Epithelial cell of proximal tubule (primary cell): ENCODE data around the gene TMEM269. TPM values are rescaled to one million over a fixed set of nuclear protein-coding genes. Genes with fewer than 3 reads are reported as not detected.
A peak's percentile ranks its signal among the peaks of the same experiment; 100 is the strongest.

Source experiments
- DNase-seq: peaks from one replicate; pipeline ENCODE4 v3.0.0-alpha.2; 2011; ENCODE audit warnings: low read depth
- H3K4me3 ChIP-seq: 2 replicates; pipeline ENCODE4 v1.5.1; 2011; ENCODE audit warnings: low read depth, mild to moderate bottlenecking, low read length
- total RNA-seq: library from RNA; depleted of rRNA; stranded (reverse); fragments of >200 nt; gene quantifications from 2 replicates; pipeline ENCODE4 v1.2.3, GENCODE V29; 2015
- TF ChIP-seq, protein P1 (sequence below): conservative IDR thresholded peaks from 2 replicates; pipeline ENCODE4 v1.5.1; 2012; ENCODE audit warnings: low read depth, mild to moderate bottlenecking, low read length

TMEM269 gene
- total RNA-seq, 1 donor from 2014 or later: not detected

DNA sequence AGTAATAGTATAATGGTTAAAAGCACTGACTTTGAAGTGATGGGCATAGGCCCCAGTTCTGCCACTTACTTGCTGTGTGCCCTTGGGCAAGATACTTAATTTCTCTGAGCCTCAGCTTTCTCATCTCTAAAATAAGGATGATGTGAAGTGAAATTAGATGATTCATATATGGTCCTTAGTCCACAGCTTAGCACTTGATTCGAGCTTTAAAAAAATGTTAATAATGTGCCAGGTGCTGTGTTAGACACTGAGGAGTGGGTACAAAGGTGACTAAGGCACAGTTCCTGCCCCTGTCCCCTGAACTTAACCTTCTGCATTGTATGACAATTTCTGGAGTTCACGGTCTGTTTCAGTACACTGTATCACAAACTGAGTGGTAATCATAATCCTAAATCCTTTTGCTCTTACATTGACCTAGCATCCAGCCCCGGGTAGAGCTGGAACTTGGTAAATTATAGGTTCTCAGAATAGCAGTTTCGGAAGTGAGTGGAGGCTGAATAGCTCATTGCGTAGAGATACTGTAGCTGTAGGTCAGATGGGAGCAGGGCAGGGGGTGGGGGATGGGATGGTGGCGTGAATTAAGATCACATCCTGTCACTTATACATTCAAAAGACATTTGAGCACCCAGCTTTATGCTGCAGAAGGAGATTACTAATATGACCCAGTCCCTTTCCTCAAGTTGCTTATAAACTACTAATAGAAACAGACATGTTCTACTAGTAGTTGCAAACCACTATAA lies 63.1 kb downstream of the TMEM269 start:
- H3K4me3 ChIP-seq: peak overlapping the region; percentile 93

GRCh38 chr1:42848823-42849537 lies 64.2 kb downstream of the TMEM269 start:
- no peak overlapping the region for H3K4me3 ChIP-seq
- no peak for DNase-seq
- TF ChIP-seq, protein P1, sequence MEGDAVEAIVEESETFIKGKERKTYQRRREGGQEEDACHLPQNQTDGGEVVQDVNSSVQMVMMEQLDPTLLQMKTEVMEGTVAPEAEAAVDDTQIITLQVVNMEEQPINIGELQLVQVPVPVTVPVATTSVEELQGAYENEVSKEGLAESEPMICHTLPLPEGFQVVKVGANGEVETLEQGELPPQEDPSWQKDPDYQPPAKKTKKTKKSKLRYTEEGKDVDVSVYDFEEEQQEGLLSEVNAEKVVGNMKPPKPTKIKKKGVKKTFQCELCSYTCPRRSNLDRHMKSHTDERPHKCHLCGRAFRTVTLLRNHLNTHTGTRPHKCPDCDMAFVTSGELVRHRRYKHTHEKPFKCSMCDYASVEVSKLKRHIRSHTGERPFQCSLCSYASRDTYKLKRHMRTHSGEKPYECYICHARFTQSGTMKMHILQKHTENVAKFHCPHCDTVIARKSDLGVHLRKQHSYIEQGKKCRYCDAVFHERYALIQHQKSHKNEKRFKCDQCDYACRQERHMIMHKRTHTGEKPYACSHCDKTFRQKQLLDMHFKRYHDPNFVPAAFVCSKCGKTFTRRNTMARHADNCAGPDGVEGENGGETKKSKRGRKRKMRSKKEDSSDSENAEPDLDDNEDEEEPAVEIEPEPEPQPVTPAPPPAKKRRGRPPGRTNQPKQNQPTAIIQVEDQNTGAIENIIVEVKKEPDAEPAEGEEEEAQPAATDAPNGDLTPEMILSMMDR: no peak

More for the DNA sequence above, 63.1 kb downstream of the TMEM269 start:
- no peak for DNase-seq
- TF ChIP-seq, protein P1: no peak

DNA sequence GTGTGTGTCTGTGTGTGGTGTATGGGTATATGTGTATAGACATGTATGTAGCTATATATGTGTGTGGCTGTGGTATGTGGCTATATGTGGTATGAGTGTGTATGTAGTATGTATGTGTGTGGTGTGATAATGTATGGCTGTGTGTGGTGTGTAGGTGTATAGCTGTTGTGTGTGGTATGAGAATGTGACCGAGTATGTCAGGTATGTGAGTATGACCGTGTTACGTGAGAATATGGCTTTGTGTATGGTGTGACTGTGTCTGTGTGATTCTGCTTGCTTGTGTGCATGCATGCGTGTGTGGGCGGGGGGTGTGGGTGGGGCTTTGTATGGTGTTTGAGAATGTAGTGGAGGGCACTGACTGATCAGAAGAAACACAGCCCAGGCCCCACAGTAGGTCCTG lies 65.2 kb downstream of the TMEM269 start:
- TF ChIP-seq, protein P1: no peak
- no peak for DNase-seq
- no peak overlapping the region for H3K4me3 ChIP-seq

Other genes starting within 250 kb of the TMEM269 start
- gene PPIH, start 126.6 kb upstream of the TMEM269 start, total RNA-seq: 59.8 and 76.7 TPM in 2 replicates
- gene YBX1, start 102.6 kb upstream of the TMEM269 start, total RNA-seq: 790 and 1,074 TPM in 2 replicates
- gene CLDN19, start 44.8 kb upstream of the TMEM269 start, total RNA-seq: 0.29 and 1.2 TPM in 2 replicates
- 44.4 and 51.9 TPM in 2 replicates for gene P3H1, start 18.0 kb upstream of the TMEM269 start, total RNA-seq
- 6.1 and 7.8 TPM in 2 replicates for gene C1orf50, start 17.7 kb upstream of the TMEM269 start, total RNA-seq
- 3.6 and 8.4 TPM in 2 replicates for gene ERMAP, start 32.1 kb downstream of the TMEM269 start, total RNA-seq
- 38.3 and 47.5 TPM in 2 replicates for gene SVBP, start 32.4 kb downstream of the TMEM269 start, total RNA-seq
- gene ZNF691, start 61.6 kb downstream of the TMEM269 start, total RNA-seq: 3.7 and 9.0 TPM in 2 replicates
- 374 and 598 TPM in 2 replicates for gene SLC2A1, start 173.9 kb downstream of the TMEM269 start, total RNA-seq